HG03442 (cell line): ENCODE data around the gene ZSCAN12.

ENCODE experiments used
- ATAC-seq: cut with Tn5 transposase; IDR thresholded peaks from one replicate; pipeline ENCODE4 v1.9.1; 2021; ENCODE audit warnings: mild to moderate bottlenecking, moderate library complexity; ENCODE audit not compliant: unreplicated experiment

ZSCAN12 gene

GRCh38 chr6:28333047-28333446 is 66.5 kb downstream of the ZSCAN12 start:
- ATAC-seq, result no peak

GRCh38 chr6:28330041-28330440 is 69.5 kb downstream of the ZSCAN12 start:
- ATAC-seq, result no peak
